RWPE1 (cell line): Measurements from ENCODE around the gene GDF15.
"Not testable (repeated sequence)": the region's sequence is repeated elsewhere in the genome, so short reads cannot be mapped to it uniquely, and the experiment has no call there.

Source experiments
- CTCF ChIA-PET: fragments of 350-600 bp; sonication (Branson Sonifier 250); formaldehyde crosslinking; extraction: SDS; loops from one replicate; lab custom pipeline; 2021; lab: Yijun Ruan, JAX
- POLR2A ChIA-PET: fragments of 400-600 bp; formaldehyde crosslinking; extraction: SDS; loops from one replicate; lab custom pipeline; 2020; ENCODE audit warnings: antibody characterized with exemption; ENCODE audit not compliant: low non-redundant PET; lab: Yijun Ruan, JAX
- DNase-seq: peaks from one replicate; pipeline ENCODE4 v3.0.0; 2012; ENCODE audit warnings: low spot score
- H3K27ac ChIP-seq: fragments of 450-650 bp; 2 replicates; pipeline ENCODE4 v1.5.1; 2017
- CTCF ChIP-seq: fragments of 450-650 bp; conservative IDR thresholded peaks from 2 replicates; pipeline ENCODE4 v1.5.1; 2017; ENCODE audit warnings: low read depth, mild to moderate bottlenecking

Gene GDF15

GRCh38 chr19:18380843-18381242, 5.1 kb upstream of the GDF15 start:
- POLR2A ChIA-PET: interaction anchor here (0.6 to 1.4 kb wide), 3 partner anchors 21 to 187 kb away, joined by 4 to 9 read pairs (median 9); no protein-coding TSS in a partner anchor
- DNase-seq: no peak
- no peak for TF ChIP-seq CTCF
- CTCF ChIA-PET: interaction anchor here (0.7 to 0.8 kb wide), 3 partner anchors 20 to 1106 kb away, joined by 3 read pairs; no protein-coding TSS in a partner anchor
- H3K27ac ChIP-seq: peak overlapping the region; percentile 75

- POLR2A ChIA-PET, DNase-seq: not testable (repeated sequence)
- peak overlapping the region; percentile 58 for H3K27ac ChIP-seq
- CTCF ChIA-PET: interaction anchor here (0.6 kb wide), 1 partner anchor 50 kb away, joined by 3 read pairs; no protein-coding TSS in a partner anchor
Observed at GRCh38 chr19:18383622-18384021, 2.3 kb upstream of the GDF15 start.

- TF ChIP-seq CTCF: no peak
- no peak for DNase-seq
- peak overlapping the region; percentile 77 for H3K27ac ChIP-seq
- POLR2A ChIA-PET: no interaction called here
- CTCF ChIA-PET: no interaction called here
Observed at GRCh38 chr19:18384775-18385174, 1.2 kb upstream of the GDF15 start.

- peak overlapping the region; percentile 77 for H3K27ac ChIP-seq
- CTCF ChIA-PET: interaction anchor here (0.6 to 1.2 kb wide), 7 partner anchors 15 to 63 kb away, joined by 3 to 6 read pairs (median 3); partner anchors contain the start of gene SSBP4
- DNase-seq: no peak
- TF ChIP-seq CTCF: no peak
- POLR2A ChIA-PET: interaction anchor here (0.5 to 0.7 kb wide), 3 partner anchors 21 to 45 kb away, joined by 3 to 5 read pairs (median 3); partner anchors contain the start of gene SSBP4
Observed at GRCh38 chr19:18385359-18385674, 641 bp upstream of the GDF15 start.

- ChIA-PET CTCF (interaction anchor here (0.6 to 2.5 kb wide), 9 partner anchors 15 to 719 kb away, joined by 3 to 20 read pairs (median 4); no protein-coding TSS in a partner anchor), POLR2A (no interaction called here)
- TF ChIP-seq CTCF: no peak
- DNase-seq: peak; percentile 48
- H3K27ac ChIP-seq: peak overlapping the region; percentile 77
Observed at GRCh38 chr19:18386543-18387271, 749 bp downstream of the GDF15 start.

- peak; percentile 100 for TF ChIP-seq CTCF
- CTCF ChIA-PET: interaction anchor here (0.6 to 2.5 kb wide), 21 partner anchors 12 to 1206 kb away, joined by 3 to 20 read pairs (median 4); partner anchors contain the start of gene SSBP4
- DNase-seq: peak; percentile 74
- POLR2A ChIA-PET: interaction anchor here (0.6 to 0.7 kb wide), 2 partner anchors 18 to 45 kb away, joined by 3 to 4 read pairs; no protein-coding TSS in a partner anchor
- peak overlapping the region; percentile 51 for H3K27ac ChIP-seq
Observed at GRCh38 chr19:18388100-18388959, 2.4 kb downstream of the GDF15 start.
